Loucy (cell line): Measurements from ENCODE around the gene COX17.

ENCODE experiments used
- EZH2phosphoT487 ChIP-seq: fragments of 200-600 bp; IDR thresholded peaks from 2 replicates; pipeline ENCODE4 v1.6.1; 2018; ENCODE audit warnings: antibody characterized with exemption, mild to moderate bottlenecking, moderate library complexity, borderline replicate concordance
- TF ChIP-seq, protein P1 (sequence below): fragments of 200-600 bp; sonication (generic); conservative IDR thresholded peaks from 2 replicates; pipeline ENCODE4 v1.5.1; 2014; ENCODE audit warnings: mild to moderate bottlenecking, antibody characterized with exemption, low read length

DNA sequence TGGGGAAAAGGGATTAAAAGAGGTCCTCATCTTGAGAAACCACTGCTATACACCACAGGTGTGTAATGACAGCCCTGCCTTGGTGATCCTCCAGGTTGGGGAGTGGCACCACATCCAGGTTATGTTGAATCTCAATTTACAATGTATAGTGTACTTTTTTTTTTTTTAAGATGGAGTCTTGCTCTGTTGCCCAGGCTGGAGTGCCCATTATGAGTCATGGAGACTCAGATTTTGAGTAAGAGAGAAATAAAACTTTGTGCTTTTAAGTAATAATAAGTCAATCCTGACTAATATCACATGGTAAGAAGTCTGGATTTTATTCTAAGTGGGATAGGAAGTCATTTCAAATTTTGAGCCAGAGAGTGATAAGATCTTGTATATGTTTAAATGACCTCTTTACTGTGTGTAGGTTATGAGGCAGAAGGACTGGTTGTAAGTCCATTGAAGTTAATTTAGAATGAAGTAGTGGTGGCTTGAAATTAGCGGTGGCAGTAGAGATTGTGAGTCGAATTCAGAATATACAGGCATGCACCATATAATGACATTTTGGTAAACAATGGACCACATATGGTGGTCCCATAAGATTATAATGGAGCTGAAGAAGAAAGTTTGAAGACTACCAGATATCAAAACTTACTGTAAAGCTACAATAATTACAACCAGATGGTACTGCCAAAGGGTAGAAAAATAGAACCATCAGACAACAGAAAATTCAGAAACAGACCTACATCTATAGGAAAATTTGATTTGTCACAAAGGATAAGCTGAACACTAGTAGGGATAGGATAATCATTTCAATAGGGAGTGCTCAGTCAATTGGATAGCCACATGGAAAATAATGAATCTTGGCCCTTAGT, 37.5 kb downstream of the COX17 start:
- TF ChIP-seq, protein P1, sequence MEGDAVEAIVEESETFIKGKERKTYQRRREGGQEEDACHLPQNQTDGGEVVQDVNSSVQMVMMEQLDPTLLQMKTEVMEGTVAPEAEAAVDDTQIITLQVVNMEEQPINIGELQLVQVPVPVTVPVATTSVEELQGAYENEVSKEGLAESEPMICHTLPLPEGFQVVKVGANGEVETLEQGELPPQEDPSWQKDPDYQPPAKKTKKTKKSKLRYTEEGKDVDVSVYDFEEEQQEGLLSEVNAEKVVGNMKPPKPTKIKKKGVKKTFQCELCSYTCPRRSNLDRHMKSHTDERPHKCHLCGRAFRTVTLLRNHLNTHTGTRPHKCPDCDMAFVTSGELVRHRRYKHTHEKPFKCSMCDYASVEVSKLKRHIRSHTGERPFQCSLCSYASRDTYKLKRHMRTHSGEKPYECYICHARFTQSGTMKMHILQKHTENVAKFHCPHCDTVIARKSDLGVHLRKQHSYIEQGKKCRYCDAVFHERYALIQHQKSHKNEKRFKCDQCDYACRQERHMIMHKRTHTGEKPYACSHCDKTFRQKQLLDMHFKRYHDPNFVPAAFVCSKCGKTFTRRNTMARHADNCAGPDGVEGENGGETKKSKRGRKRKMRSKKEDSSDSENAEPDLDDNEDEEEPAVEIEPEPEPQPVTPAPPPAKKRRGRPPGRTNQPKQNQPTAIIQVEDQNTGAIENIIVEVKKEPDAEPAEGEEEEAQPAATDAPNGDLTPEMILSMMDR = no peak
- TF ChIP-seq EZH2phosphoT487 = no peak
